Measurements from ENCODE around the gene OLFM2. TPM values are rescaled to one million over a fixed set of nuclear protein-coding genes. Genes with fewer than 3 reads are reported as not detected.
"Not testable (repeated sequence)": the region's sequence is repeated elsewhere in the genome, so short reads cannot be mapped to it uniquely, and the experiment has no call there.

OLFM2 gene
- polyA plus RNA-seq, 3 donors: 23.7 to 28.2 (median 28.2) TPM

DNA sequence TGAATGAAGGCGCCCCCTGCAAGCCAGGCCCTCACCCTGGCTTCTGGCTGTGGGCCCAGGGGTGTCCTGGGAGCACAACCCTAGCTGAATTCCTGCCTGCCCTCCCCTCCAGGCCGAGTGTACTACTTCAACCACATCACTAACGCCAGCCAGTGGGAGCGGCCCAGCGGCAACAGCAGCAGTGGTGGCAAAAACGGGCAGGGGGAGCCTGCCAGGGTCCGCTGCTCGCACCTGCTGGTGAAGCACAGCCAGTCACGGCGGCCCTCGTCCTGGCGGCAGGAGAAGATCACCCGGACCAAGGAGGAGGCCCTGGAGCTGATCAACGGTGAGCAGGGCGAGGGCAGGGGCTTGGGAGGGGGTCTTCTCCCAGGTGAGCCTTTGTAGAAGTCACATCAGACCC lies 98.0 kb downstream of the OLFM2 start:
- DNase-seq: no peak

DNA sequence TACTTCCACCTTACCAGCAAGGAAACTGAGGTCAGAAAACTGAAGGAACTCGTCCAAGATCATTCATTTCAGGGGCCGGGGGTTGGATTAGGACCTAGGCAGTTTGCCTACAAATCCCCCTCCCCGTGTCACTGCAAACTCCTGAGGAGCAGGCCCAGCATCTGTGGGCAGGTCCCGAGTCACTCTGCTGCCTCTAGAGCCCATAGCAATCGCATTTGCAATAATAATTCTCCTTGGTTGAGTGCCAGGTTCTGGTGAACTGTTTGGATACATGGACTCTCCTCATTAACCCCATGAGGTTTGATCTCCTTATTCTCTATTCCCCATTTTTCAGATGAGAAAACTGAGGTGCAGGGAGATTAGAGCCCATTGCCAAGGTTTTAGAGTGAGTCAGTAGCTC lies 100.3 kb downstream of the OLFM2 start:
- DNase-seq: no peak

DNA sequence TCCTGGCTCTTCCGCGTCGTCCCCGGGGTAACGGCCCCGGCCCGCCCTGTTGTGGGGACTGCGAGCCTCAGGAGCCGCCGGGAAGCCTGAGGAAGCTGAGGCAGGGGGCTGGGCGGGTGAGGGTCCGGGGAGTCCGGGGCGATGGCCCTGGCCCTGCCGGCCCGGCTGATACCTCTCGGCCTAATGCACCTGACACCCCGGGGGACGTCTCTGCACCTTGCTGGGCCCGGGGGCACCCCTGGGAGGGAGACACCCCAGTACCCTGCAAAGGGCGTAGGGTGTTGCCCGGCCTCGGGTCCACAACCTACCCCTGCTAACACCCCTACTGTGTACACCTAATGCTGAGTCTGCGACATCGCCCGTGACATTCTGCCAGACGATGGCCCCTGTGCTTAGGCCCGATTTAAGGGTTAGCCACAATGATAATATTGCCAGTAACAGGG lies 100.8 kb downstream of the OLFM2 start:
- no peak for DNase-seq

DNA sequence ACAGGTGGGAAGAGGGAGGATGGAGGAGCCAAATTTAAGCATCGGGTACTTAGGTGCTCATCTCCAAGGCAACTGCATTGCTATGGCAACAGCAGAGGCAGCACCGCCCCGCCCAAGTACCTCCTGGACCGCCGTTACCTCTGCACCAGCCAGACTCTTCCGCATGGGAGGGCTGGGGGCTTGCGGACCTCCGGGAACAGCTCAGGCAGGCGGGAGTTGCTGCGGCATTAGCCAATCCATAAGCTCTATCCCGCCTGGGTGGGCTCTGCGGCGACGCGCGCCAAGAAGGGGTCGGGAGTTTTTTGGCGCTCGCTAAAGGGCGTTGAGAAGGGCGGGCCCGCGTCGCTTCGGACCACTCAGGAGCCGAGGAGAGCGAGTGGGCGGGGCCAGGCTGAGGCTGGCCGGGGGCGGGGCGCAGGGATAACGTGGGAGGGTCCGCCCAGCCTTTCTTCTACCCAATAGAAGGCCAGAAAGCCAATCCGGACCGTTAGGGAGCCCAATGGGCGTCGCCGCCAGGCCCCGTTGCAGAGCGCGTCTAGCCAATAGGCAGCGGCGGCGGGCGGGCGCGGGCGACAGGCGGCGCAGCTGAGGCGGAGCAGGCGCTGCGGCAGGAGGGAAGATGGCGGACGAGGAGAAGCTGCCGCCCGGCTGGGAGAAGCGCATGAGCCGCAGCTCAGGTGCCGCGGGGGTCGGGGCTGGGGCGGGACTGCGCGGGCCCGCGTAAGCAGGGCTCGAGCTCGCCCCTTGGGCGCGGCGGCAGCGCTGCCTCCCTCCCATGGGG lies 101.4 kb downstream of the OLFM2 start, which contains the start of gene PIN1:
Gene PIN1 (plus strand): TSS at position 593 of the 781 bp plus-strand sequence. CDS start 27 bp downstream, at position 620.
- peak; percentile 99 for DNase-seq

DNA sequence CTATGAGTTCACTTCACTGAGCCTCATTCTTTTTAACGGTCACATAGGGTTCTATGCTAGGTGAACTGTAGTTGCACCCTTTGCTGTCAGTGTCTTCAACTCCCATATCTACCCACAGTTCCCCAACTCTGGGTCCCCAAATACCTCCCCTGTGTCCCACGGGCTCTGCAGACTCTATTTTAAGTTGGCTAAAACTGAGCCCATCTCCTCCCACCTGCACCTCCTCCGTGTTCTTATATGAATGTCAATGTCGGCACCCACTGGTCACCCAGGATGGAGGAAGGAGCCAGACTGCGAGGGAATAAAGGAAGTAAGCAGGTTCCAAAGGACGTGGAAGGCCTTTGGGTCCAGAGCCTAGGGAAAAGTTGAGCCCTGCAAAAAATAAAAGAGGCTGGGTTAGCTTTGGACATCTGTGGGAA lies 102.0 kb downstream of the OLFM2 start:
- no peak for DNase-seq

DNA sequence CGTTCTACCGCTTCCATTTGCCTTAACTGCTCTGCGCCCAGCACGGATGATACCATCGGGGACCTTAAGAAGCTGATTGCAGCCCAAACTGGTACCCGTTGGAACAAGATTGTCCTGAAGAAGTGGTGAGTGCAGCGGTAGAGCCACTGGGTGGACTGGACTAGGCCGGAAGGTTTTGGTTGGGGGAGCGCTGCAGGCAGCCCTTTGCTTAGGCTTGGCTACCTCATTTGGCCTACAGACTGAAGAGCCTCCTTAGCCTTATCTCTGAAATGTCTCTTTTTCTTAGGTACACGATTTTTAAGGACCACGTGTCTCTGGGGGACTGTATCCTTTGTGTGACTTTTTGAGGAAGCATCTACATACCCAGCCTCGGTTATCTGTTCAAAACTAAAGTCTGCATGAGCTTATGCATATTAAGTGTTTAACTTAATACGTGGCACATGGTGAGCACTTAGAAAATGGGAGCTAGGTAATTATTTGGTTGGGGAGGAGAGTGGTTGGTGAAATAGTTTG lies 107.7 kb downstream of the OLFM2 start:
- no peak for DNase-seq

DNA sequence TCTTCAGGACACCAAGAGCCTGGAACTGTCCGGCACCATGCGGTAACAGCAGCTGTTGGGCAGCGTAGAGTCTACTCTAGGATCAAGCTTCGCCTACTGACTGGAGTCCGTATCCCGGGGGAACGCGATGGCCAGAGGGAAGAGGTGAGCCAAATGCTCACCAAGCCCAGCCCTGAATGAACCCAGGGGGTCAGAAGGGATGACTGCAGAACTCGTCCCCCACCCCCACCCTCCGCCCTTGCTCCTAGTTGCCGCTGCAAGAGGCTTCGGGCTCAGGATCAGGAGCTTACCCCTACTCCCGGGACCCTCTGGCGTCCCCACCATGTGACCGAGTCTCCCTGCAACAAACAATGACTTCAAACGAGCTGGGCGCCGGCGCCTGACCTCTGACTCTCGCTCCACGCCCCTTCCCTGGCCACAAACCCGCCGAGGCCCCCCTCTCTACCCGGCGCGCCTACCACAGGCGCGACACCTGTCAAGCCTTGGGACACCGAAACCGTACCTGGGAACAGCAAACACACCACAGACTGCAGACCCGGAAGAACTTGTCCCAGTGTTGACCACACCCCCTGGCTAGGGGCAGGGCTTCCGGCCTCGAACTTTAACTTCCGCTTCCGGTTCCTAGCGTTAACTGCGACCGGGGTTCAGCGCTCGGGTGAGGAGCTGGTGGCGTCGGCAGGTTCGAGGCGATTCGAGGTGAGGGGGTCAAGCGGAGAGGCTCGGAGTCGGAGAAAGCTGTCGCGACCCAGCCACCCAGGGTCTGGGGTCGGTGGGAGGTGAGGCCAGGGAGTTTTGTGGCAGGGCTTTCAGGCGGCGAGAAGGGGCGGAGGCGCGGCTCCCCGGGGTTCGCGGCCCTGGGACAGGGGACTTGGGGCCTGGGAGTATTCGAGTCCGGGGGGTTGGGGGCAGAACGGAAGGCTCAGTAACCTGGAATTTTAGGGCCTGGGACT lies 108.8 kb downstream of the OLFM2 start, which contains the start of gene UBL5:
Gene UBL5 (plus strand): TSS at position 630 of the 950 bp plus-strand sequence. CDS start 420 bp downstream, outside the sequence.
- peak; percentile 92 for DNase-seq

DNA sequence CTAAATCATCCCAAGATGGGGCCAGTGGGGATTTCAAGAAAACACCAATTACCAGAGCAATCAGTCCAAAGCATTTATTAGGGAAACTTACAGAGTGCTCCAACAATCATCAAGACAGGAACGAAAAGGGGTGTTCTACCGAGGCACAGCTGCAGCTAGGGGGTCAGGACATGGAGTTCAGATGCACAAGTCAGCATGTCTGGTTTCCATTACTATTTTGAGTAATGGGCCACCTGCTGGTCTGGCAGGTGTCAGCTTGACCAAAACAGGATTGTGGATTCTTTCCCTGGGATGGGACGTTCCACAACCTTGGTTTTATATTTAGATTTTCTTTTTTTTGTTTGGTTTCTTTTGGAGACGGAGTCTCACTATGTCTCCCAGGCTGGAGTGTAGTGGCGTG lies 112.5 kb downstream of the OLFM2 start:
- no peak for DNase-seq

DNA sequence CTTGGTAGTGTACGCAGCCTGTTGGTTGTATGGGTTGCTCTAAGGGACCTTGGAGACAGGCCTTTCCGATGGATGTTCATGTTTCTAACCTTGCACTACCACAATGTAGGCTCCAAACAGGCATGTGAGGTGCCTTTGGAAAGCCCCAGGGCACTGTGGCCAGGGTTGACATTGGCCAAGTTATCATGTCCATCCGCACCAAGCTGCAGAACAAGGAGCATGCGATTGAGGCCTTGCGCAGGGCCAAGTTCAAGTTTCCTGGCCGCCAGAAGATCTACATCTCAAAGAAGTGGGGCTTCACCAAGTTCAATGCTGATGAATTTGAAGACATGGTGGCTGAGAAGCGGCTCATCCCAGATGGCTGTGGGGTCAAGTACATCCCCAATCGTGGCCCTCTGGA lies 116.3 kb downstream of the OLFM2 start:
- DNase-seq: not testable (repeated sequence)

DNA sequence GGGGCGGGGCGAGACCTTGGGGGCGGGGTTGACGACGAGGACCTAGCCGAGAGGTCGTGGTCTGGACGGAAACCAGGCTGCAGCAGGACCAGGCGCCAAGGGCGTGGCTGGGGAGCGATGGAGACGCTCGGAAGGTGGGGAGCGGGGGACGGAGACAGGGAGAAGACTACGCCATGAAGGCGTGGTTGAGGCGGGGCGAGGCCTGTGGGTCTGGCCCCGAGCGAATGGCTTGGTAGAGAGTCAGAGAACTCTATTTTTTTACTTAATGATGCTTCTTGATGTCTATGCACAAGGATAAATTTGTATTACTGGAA lies 116.8 kb downstream of the OLFM2 start:
- no peak for DNase-seq

DNA sequence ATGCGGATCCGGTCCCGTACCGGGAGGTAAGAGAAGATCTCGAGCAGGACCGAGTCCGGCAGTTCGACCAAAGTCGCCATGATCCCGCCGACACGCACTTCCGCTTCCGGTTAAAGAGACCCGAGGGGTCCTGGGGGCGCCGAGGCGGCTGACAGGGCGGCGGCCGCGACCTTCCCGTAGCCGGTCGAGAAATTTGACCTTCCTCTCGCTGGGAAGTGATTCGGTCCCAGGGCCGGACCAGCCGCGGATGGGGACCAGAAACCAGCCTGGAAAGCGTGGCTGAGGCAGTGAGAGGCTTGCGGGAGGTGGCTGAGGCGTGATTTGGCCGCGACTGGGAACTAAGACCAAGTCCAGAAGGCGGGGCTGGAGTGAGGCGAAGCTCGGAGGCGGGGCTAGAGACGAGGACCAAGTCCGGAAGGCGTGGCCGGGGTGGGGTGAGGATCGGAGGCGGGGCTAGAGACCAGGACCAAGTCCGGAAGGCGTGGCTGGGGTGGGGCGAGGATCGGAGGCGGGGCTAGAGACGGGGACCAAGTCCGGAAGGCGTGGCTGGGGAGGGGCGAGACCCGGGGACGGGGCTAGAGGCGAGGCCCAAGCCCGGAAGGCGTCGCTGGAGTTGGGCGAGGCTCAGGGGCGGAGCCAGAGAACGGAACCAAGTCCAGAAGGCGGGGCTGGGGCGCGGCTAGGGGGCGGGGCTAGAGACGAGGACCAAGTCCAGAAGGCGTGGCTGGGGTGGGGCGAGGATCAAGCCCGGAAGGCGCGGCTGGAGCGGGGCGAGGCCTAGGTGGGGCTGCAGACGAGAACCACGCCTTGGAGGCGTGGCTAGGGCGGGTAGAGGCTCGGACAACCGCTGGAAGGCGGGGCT lies 117.3 kb downstream of the OLFM2 start, which contains the start of gene FBXL12:
Gene FBXL12 (minus strand): TSS at position 346 of the 862 bp plus-strand sequence. CDS start 266 bp downstream, at position 80.
- peak; percentile 99 for DNase-seq

DNA sequence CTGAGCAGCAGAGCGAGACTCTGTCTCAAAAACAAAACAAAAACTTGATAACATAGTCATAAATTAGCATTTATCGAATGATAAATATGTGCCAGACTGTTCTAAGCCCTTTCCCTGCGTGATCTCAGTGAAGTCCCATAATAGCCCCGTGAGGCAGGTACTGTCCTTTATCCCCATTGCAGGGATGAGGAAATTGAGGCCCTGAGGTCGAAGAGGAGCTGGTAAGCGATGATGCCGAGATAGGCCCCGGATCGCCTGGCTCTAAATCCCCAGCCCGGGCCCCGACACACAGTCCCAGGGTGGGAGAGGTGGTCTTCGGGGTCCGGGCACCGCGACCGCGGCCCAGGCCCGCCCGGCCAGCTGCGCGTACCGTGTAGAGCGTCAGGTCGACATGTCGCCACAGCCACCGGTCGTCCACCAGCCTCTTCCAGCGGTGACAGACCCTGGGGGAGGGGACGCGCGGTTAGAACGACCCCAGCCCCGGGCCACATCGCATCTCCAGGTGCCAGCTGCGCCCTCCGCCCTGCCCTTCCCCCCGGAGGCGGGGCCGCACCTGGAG lies 118.1 kb downstream of the OLFM2 start:
- no peak for DNase-seq

DNA sequence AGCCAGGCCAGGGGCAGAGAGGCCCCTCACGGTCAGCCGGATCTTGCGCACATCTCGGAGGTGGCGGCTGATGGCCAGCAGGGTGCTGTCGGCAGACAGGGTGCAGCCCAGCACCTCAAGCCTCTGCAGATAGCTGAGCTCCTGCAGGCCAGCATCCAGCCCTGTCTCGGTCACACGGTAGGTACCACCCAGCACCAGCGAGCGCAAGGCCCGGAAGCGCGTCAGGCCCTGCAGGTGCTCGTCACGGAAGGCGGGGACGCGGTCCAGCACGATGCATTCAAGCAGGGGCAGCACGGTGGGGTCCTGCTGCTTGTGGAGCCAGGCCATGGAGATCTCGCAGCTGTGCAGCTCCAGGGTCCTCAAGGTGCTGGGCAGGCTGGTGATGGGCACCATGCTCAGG lies 125.2 kb downstream of the OLFM2 start:
- no peak for DNase-seq

DNA sequence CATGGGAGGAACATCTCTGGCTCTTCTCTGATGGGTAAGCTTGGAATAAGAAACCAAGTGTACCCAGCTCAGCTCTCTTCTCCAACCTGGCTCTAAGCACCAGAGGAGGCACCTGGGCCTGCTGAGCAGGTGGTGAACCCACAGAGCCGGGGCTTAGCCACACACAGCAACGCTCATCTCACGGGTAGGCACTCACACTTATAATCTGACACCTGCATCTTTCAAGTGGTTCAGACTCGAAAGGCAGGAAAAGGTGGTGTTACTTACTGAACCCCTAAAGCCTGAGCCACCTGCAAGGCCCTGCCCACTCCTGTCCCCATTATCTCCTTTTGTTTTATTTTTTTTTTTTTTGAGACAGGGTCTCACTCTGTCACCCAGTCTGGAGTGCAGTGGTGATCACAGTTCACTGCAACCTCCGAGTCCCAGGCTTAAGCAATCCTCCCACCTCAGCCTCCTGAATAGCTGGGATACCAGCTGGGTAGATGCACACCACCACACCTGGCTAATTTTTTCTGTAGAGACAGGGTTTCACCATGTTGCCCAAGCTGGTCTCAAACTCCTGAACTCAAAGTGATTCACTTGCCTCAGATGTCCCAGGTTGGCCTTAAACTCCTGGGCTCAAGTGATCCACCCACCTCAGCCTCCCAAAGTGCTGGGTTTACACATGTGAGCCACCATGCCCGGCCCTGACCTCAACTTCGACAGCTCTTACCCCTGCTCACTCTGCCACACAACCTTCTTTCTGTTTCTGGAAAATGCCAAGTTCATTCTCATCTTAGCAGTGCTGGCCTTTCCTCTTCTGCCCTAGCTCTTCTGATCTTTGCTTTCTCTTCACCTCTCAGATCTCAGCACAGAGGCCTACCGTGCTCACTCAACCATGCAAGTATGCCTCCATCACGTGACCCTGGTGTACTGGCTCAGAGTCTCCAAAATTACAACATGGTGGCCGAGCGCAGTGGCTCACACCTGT lies 127.2 kb downstream of the OLFM2 start:
- DNase-seq: no peak

DNA sequence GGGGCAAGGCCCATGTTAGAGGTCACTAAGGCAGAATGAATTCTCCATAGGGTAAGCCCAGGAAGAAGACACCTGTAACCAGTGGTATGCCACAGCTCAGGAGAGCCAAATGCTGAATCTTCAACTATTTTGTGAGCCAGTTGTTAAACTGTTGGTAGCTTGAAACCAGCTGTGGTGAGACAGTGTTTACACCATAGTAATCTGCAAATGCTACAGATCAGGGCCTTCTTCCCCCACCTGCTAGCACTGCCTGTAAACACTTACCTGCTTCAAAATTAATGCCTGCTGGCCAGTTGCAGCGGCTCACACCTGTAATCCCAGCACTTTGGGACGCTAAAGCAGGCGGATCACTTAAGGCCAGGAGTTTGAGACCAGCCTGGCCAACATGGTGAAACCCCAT lies 129.5 kb downstream of the OLFM2 start:
- DNase-seq: no peak
